K562 (cell line): ENCODE data around the gene PAAF1. TPM values are rescaled to one million over a fixed set of nuclear protein-coding genes. Genes with fewer than 3 reads are reported as not detected.

ENCODE experiments used
- ADNP ChIP-seq: fragments of 200-800 bp; sonication (Bioruptor generic); IDR thresholded peaks from 2 replicates; pipeline ENCODE4 v1.6.1; 2016; ENCODE audit warnings: missing genetic modification characterization, missing compliant biosample characterization
- ARID1B ChIP-seq: fragments of 450-650 bp; IDR thresholded peaks from 2 replicates; pipeline ENCODE4 v1.6.1; 2016; ENCODE audit warnings: antibody characterized with exemption, mild to moderate bottlenecking, inconsistent platforms
- ASH1L ChIP-seq: fragments of 450-650 bp; IDR thresholded peaks from 2 replicates; pipeline ENCODE4 v1.6.1; 2018; ENCODE audit warnings: borderline replicate concordance, mild to moderate bottlenecking, low read depth; ENCODE audit not compliant: partially characterized antibody
- CBX5 ChIP-seq: IDR thresholded peaks from 2 replicates; pipeline ENCODE4 v1.6.1; 2014; ENCODE audit warnings: low read depth, borderline replicate concordance
- DACH1 ChIP-seq: fragments of 450-650 bp; IDR thresholded peaks from 2 replicates; pipeline ENCODE4 v1.6.1; 2018; ENCODE audit not compliant: partially characterized antibody
- HDAC6 ChIP-seq: IDR thresholded peaks from 2 replicates; pipeline ENCODE4 v1.6.1; 2012; ENCODE audit warnings: low read depth, mild to moderate bottlenecking, control low read depth, inconsistent platforms, low read length, moderate library complexity
- KAT7 ChIP-seq: sonication (generic); formaldehyde crosslinking; IDR thresholded peaks from 2 replicates; pipeline ENCODE4 v1.8.0; 2022; ENCODE audit warnings: missing genetic modification reagents, mild to moderate bottlenecking, borderline replicate concordance
- SP1 ChIP-seq: sonication (generic); formaldehyde crosslinking; IDR thresholded peaks from 2 replicates; pipeline ENCODE4 v1.8.1; 2022; ENCODE audit warnings: mild to moderate bottlenecking, missing genetic modification reagents
- TAL1 ChIP-seq: fragments of 450-650 bp; IDR thresholded peaks from 2 replicates; pipeline ENCODE4 v1.6.1; 2016; ENCODE audit warnings: mild to moderate bottlenecking
- ZNF121 ChIP-seq: sonication (generic); formaldehyde crosslinking; conservative IDR thresholded peaks from 2 replicates; pipeline ENCODE4 v1.8.0; 2022; ENCODE audit warnings: missing genetic modification reagents
- ZNF174 ChIP-seq: fragments of 250-450 bp; sonication (Bioruptor Pico); IDR thresholded peaks from 2 replicates; pipeline ENCODE4 v1.4.0; 2020; ENCODE audit warnings: mild to moderate bottlenecking
- ZNF311 ChIP-seq: fragments of 250-450 bp; sonication (Bioruptor Pico); IDR thresholded peaks from 2 replicates; pipeline ENCODE4 v1.4.0; 2020; ENCODE audit warnings: mild to moderate bottlenecking, moderate library complexity
- polyA plus RNA-seq, 8 experiments: library from polyadenylated mRNA; depleted of rRNA in 4 of 8; stranded (reverse) in 5 of 8; unstranded in 3 of 8; fragments of >200 nt; fragmentation: Nextera tagmentation in 2 of 8; fragmentation: Illumina TruSeq in 1 of 8; extraction: Ambion mirVana in 2 of 8; extraction: Trizol in 1 of 8; gene quantifications; 2 replicates each; pipeline versions ENCODE4 v1.2.1 to v1.2.3, GENCODE V29; 2011 to 2014; ENCODE audit warnings: inconsistent platforms in 1 of 8, missing spikeins in 1 of 8
- total RNA-seq, 7 experiments: library from RNA; depleted of rRNA in 6 of 7; stranded (reverse); fragments of >200 nt in 6 of 7; fragmentation: Illumina TruSeq in 2 of 7; extraction: Trizol in 2 of 7; gene quantifications; 2 replicates each; pipeline versions ENCODE4 v1.2.1 to v1.2.3, GENCODE V29; 2011 to 2021; ENCODE audit warnings: low replicate concordance in 1 of 7
- TF ChIP-seq, protein P1 (sequence below): IDR thresholded peaks from 2 replicates; pipeline ENCODE4 v1.6.1; 2012; ENCODE audit warnings: low read depth, low read length, improper control_type of control experiment, borderline replicate concordance
- TF ChIP-seq, protein P2 (sequence below): fragments of 450-650 bp; IDR thresholded peaks from 2 replicates; pipeline ENCODE4 v1.6.1; 2017; ENCODE audit warnings: mild to moderate bottlenecking, moderate library complexity
- TF ChIP-seq, protein P3 (sequence below): fragments of 450-650 bp; IDR thresholded peaks from 2 replicates; pipeline ENCODE4 v1.6.1; 2016; ENCODE audit warnings: low read depth
- TF ChIP-seq, protein P4 (sequence below): fragments of 450-650 bp; conservative IDR thresholded peaks from 2 replicates; pipeline ENCODE4 v1.6.1; 2016; ENCODE audit warnings: missing genetic modification characterization, low read depth, mild to moderate bottlenecking, missing compliant biosample characterization, moderate library complexity

The PAAF1 gene
- total and polyA plus RNA-seq, 9 of the 15 experiments (the other 6 are each of a cell fraction or from before 2014, with no cell fraction given) = 13.5 to 78.6 (median 23.3) TPM

DNA sequence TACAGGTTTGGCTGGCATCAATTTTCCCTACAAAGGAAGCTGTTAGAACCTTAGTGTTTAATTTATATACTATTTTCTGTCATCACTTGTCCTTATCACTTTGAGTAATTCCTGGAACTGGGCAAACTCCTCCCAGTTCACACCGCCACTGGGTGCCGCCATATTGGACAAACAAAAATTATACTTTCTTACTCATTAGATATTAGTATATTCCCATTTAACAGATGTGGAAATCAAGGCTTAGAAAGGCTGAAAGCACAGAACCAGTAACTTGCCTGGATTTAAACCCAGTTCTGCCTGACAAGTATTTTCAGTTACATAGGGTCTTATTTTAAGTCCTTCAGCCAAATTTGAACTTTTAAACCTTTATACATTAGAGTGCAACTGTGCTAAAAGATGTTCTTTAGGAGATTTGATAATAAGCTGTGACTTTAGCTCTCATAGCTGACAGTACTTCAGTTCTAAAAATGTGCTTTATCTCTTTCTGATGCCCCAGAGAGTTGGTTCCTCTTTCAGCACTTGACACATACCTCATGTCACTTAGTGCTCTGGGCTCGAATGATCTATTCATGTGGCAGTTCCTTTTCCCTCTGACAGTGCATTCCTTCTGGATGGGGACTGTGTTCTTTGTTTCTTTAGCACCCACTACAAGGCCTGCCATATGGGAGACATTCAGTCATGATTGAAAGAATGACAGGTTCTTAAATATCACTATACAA is 25.6 kb upstream of the PAAF1 start (continued):
- TF ChIP-seq, protein P1, sequence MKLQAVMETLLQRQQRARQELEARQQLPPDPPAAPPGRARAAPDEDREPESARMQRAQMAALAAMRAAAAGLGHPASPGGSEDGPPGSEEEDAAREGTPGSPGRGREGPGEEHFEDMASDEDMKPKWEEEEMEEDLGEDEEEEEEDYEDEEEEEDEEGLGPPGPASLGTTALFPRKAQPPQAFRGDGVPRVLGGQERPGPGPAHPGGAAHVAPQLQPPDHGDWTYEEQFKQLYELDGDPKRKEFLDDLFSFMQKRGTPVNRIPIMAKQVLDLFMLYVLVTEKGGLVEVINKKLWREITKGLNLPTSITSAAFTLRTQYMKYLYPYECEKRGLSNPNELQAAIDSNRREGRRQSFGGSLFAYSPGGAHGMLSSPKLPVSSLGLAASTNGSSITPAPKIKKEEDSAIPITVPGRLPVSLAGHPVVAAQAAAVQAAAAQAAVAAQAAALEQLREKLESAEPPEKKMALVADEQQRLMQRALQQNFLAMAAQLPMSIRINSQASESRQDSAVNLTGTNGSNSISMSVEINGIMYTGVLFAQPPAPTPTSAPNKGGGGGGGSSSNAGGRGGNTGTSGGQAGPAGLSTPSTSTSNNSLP = no peak
- TF ChIP-seq SP1 (CRISPR knock-in tag) = no peak
- TF ChIP-seq, protein P2, sequence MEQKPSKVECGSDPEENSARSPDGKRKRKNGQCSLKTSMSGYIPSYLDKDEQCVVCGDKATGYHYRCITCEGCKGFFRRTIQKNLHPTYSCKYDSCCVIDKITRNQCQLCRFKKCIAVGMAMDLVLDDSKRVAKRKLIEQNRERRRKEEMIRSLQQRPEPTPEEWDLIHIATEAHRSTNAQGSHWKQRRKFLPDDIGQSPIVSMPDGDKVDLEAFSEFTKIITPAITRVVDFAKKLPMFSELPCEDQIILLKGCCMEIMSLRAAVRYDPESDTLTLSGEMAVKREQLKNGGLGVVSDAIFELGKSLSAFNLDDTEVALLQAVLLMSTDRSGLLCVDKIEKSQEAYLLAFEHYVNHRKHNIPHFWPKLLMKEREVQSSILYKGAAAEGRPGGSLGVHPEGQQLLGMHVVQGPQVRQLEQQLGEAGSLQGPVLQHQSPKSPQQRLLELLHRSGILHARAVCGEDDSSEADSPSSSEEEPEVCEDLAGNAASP = no peak
- TF ChIP-seq, protein P3, sequence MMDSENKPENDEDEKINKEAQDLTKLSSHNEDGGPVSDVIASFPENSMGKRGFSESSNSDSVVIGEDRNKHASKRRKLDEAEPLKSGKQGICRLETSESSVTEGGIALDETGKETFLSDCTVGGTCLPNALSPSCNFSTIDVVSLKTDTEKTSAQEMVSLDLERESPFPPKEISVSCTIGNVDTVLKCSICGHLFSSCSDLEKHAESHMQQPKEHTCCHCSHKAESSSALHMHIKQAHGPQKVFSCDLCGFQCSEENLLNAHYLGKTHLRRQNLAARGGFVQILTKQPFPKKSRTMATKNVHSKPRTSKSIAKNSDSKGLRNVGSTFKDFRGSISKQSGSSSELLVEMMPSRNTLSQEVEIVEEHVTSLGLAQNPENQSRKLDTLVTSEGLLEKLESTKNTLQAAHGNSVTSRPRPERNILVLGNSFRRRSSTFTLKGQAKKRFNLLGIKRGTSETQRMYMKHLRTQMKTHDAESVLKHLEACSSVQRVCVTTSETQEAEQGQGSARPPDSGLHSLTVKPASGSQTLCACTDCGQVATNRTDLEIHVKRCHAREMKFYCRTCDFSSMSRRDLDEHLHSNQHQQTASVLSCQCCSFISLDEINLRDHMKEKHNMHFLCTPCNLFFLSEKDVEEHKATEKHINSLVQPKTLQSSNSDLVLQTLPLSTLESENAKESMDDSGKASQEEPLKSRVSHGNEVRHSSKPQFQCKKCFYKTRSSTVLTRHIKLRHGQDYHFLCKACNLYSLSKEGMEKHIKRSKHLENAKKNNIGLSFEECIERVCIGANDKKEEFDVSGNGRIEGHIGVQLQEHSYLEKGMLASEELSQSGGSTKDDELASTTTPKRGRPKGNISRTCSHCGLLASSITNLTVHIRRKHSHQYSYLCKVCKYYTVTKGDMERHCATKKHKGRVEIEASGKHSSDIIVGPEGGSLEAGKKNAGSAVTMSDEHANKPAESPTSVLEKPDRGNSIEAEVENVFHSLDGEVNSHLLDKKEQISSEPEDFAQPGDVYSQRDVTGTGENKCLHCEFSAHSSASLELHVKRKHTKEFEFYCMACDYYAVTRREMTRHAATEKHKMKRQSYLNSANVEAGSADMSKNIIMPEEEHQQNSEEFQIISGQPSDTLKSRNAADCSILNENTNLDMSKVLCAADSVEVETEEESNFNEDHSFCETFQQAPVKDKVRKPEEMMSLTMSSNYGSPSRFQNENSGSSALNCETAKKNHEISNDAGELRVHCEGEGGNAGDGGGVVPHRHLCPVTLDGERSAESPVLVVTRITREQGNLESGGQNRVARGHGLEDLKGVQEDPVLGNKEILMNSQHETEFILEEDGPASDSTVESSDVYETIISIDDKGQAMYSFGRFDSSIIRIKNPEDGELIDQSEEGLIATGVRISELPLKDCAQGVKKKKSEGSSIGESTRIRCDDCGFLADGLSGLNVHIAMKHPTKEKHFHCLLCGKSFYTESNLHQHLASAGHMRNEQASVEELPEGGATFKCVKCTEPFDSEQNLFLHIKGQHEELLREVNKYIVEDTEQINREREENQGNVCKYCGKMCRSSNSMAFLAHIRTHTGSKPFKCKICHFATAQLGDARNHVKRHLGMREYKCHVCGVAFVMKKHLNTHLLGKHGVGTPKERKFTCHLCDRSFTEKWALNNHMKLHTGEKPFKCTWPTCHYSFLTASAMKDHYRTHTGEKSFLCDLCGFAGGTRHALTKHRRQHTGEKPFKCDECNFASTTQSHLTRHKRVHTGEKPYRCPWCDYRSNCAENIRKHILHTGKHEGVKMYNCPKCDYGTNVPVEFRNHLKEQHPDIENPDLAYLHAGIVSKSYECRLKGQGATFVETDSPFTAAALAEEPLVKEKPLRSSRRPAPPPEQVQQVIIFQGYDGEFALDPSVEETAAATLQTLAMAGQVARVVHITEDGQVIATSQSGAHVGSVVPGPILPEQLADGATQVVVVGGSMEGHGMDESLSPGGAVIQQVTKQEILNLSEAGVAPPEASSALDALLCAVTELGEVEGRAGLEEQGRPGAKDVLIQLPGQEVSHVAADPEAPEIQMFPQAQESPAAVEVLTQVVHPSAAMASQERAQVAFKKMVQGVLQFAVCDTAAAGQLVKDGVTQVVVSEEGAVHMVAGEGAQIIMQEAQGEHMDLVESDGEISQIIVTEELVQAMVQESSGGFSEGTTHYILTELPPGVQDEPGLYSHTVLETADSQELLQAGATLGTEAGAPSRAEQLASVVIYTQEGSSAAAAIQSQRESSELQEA = no peak
- no peak for TF ChIP-seq CBX5
- no peak for TF ChIP-seq ZNF121 (CRISPR knock-in tag)
- TF ChIP-seq, protein P4, sequence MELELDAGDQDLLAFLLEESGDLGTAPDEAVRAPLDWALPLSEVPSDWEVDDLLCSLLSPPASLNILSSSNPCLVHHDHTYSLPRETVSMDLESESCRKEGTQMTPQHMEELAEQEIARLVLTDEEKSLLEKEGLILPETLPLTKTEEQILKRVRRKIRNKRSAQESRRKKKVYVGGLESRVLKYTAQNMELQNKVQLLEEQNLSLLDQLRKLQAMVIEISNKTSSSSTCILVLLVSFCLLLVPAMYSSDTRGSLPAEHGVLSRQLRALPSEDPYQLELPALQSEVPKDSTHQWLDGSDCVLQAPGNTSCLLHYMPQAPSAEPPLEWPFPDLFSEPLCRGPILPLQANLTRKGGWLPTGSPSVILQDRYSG = no peak
- no peak for TF ChIP-seq ZNF311
- TF ChIP-seq ADNP = peak; percentile 94
- peak; percentile 39; the same call in 1 of the 2 replicates for TF ChIP-seq ARID1B
- TF ChIP-seq HDAC6 = no peak
- TF ChIP-seq TAL1 = 0 out of 2 replicates have a peak, but pooled peaks have one; percentile 5
- no peak for TF ChIP-seq ASH1L
- no peak for TF ChIP-seq DACH1
- no peak for TF ChIP-seq ZNF174 (CRISPR knock-in tag)
- TF ChIP-seq KAT7 (CRISPR knock-in tag) = 0 out of 2 replicates have a peak, but pooled peaks have one; percentile 39
